Measurements from ENCODE around the gene ADAMTSL2. TPM values are rescaled to one million over a fixed set of nuclear protein-coding genes. Genes with fewer than 3 reads are reported as not detected.

The ADAMTSL2 gene
- total RNA-seq, 1 donor from 2014 or later = 0.65 TPM

DNA sequence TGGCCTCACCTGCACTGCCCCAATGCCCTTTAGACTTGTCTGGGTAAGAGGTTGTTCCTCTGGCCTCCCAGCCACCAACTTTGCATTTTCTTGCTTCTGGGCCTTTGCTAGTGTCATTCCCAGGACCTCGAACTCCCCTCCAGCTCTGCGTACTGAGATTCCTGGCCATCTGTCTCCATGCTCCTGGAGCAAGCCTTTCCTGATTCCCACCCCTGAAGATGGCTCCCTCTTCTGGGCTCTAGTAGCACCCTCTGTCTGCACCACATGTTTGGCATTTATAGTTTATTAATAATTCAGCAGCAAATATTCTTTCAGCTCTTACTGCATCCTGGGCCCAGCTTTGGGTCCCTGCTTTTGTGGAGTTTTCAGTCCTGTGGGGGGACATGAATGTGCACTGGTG, 59.8 kb downstream of the ADAMTSL2 start:
- Mint-ChIP-seq H3K4me1 (ENCODE audit: unreplicated experiment) (no peaks in the 10 kb centered on the region), H3K27ac (no peak overlapping the region), H3K9me3 (peaks cover 4% of the 10 kb centered on the region), H3K4me3 (no peak overlapping the region), H3K27me3 (peaks cover 9% of the 10 kb centered on the region), H3K36me3 (no peaks in the 10 kb centered on the region)
- no peak for DNase-seq (ENCODE audit: extremely low spot score, unreplicated experiment)
- TF ChIP-seq, protein P1, sequence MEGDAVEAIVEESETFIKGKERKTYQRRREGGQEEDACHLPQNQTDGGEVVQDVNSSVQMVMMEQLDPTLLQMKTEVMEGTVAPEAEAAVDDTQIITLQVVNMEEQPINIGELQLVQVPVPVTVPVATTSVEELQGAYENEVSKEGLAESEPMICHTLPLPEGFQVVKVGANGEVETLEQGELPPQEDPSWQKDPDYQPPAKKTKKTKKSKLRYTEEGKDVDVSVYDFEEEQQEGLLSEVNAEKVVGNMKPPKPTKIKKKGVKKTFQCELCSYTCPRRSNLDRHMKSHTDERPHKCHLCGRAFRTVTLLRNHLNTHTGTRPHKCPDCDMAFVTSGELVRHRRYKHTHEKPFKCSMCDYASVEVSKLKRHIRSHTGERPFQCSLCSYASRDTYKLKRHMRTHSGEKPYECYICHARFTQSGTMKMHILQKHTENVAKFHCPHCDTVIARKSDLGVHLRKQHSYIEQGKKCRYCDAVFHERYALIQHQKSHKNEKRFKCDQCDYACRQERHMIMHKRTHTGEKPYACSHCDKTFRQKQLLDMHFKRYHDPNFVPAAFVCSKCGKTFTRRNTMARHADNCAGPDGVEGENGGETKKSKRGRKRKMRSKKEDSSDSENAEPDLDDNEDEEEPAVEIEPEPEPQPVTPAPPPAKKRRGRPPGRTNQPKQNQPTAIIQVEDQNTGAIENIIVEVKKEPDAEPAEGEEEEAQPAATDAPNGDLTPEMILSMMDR (conservative IDR thresholded peaks at IDR 0.05) = no peak

DNA sequence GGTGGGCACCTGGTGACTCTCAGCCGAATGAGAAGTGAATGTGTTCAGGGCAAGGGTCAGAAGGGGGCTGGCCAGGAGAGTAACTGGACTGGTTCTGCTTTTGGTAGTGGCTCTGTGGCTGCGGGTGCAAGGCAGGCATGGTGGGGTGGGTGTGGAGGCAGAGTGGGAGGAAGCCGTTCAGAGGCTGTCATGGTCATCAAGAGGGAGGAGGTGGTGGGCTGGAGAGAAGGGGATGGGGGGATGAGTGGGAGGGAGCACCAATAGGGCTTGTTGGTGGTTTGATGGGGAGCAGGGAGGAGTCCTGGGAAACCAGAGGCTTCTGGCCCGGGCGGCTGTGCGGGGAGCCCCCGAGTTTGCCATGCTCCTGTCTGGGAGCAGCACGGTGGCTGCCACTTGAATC, 61.4 kb downstream of the ADAMTSL2 start:
- Mint-ChIP-seq H3K27me3 (peaks cover 9% of the 10 kb centered on the region), H3K9me3 (peaks cover 4% of the 10 kb centered on the region), H3K4me1 (ENCODE audit: unreplicated experiment) (no peaks in the 10 kb centered on the region), H3K4me3 (no peak overlapping the region), H3K36me3 (no peaks in the 10 kb centered on the region), H3K27ac (no peak overlapping the region)
- TF ChIP-seq, protein P1 (conservative IDR thresholded peaks at IDR 0.05) = no peak
- DNase-seq (ENCODE audit: extremely low spot score, unreplicated experiment) = no peak

DNA sequence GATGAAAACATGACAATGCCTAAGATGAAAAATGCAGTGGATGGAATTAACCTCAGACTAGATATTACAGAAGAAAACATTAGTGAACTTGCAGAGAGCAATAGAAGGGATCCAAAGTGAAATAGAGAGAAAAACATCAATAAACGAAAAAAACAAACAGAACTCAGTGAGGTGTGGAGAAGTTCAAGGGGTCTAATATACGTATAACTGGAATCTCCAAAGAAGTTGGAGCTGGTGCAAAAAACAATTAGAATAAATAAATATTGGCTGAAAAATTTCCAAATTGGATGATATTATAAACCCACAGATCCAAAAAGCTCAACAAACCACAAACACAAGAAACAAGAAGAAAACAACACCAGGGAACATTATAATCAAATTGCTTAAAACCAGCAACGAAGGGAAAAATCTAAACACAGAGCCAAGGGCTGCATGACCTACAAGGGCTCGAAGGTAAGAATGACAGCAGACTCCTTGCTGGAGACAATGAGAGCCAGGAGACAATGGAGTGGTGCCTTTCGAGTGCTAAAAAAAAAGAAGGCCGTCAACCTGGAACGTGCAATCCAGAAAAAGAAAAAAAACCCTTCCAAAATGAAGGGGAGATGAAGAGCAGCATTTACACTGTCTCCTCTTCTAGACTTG, 62.9 kb downstream of the ADAMTSL2 start:
- H3K4me1 Mint-ChIP-seq (ENCODE audit: unreplicated experiment) = no peaks in the 10 kb centered on the region
- H3K4me3 Mint-ChIP-seq = no peak overlapping the region

DNA sequence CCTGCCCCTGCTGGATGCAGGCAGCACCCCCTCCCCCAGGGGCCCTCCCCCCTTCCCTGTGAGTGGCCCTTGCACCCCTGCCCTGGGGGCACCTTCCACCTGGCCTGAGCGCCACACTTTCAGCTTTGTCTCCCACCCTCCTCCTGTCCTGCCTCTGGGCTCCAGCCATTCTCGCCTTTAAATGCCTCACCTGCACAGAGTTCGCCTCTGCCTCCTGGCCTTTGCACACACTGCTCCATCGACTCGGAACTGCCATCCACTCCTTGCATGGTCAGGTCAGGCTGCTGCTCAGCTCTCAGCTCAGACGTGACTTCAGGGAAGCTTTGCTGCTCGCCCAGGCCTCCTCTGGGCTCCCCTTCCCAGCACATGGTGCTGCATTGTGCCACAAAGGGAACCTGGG, 64.5 kb downstream of the ADAMTSL2 start:
- no peaks in the 10 kb centered on the region for H3K36me3 Mint-ChIP-seq
- peaks cover 10% of the 10 kb centered on the region for H3K27me3 Mint-ChIP-seq
- peaks cover 4% of the 10 kb centered on the region for H3K9me3 Mint-ChIP-seq
- TF ChIP-seq, protein P1 (conservative IDR thresholded peaks at IDR 0.05) = no peak
- H3K4me3 Mint-ChIP-seq = no peak overlapping the region
- no peaks in the 10 kb centered on the region for H3K4me1 Mint-ChIP-seq (ENCODE audit: unreplicated experiment)
- DNase-seq (ENCODE audit: extremely low spot score, unreplicated experiment) = no peak
- no peak overlapping the region for H3K27ac Mint-ChIP-seq

More for the DNA sequence above, 62.9 kb downstream of the ADAMTSL2 start:
- no peak for DNase-seq (ENCODE audit: extremely low spot score, unreplicated experiment)
- no peaks in the 10 kb centered on the region for H3K36me3 Mint-ChIP-seq
- TF ChIP-seq, protein P1 (conservative IDR thresholded peaks at IDR 0.05) = no peak
- peaks cover 4% of the 10 kb centered on the region for H3K9me3 Mint-ChIP-seq
- H3K27me3 Mint-ChIP-seq = peaks cover 13% of the 10 kb centered on the region
- no peak overlapping the region for H3K27ac Mint-ChIP-seq

DNA sequence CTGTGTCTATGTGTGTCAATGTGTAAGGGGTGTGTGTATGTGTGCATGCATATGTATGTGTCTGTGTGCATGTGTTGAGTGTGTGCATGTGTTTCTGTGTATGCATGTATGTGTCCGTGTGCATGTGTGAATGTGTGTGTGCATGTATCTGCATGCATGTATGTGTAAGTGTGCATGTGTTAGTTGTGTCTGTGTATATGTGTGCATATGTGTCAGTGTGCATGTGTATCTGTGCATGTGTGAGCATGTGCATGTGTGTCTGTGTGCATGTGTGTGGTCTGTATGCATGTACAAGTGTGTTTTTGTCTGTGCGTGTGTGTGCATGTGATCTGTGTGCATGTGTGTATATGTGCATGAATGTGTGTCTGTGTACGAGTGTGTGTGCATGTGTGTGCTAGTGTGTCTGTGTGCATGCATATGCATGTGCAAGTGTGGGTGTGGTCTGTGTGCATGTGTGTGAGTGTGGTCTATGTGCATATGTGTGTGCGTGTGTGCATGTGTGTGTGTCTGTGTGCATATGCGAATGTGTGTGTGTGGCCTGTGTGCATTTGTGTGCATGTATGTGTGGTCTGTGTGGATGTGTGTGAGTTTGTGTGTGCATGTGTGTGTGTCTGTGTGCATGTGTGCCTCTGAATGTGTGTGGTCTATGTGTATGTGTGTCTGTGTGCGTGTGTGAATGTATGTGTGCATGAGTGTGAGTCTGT, 65.1 kb downstream of the ADAMTSL2 start:
- H3K9me3 Mint-ChIP-seq = peaks cover 4% of the 10 kb centered on the region
- no peak for DNase-seq (ENCODE audit: extremely low spot score, unreplicated experiment)
- H3K36me3 Mint-ChIP-seq = no peaks in the 10 kb centered on the region
- TF ChIP-seq, protein P1 (conservative IDR thresholded peaks at IDR 0.05) = no peak
- no peak overlapping the region for H3K4me3 Mint-ChIP-seq
- no peaks in the 10 kb centered on the region for H3K4me1 Mint-ChIP-seq (ENCODE audit: unreplicated experiment)
- H3K27me3 Mint-ChIP-seq = peaks cover 13% of the 10 kb centered on the region
- H3K27ac Mint-ChIP-seq = no peak overlapping the region
